Right ventricle myocardium superior (tissue), 1 donor: Measurements from ENCODE around the gene VAPB. TPM values are rescaled to one million over a fixed set of nuclear protein-coding genes. Genes with fewer than 3 reads are reported as not detected.
"Not testable (repeated sequence)": the region's sequence is repeated elsewhere in the genome, so short reads cannot be mapped to it uniquely, and the experiment has no call there.

Experiments
- ATAC-seq: fragments of 200-7000 bp; cut with Tn5 transposase; one replicate; pipeline ENCODE4 v1.9.1; 2020; ENCODE audit warnings: mild to moderate bottlenecking; ENCODE audit not compliant: poor library complexity
- DNase-seq: peaks from one replicate; pipeline ENCODE4 v3.0.0-alpha.2; 2020
- intact Hi-C: fragments of 100-400 bp; cut with DNase I; formaldehyde crosslinking; loops from one replicate; pipeline ENCODE4 v1.11.2; 2022
- total RNA-seq: library from RNA; stranded (reverse); fragmentation: NEBNext Ultra II Directional; extraction: Animal tissue kit (Norgen Biotek cat#: 25700); gene quantifications from one replicate; pipeline ENCODE4 v1.2.1, GENCODE V29; 2021
- donor health status: DM: no; HTN: yes; CAD: no; lungs with severe emphysema.

VAPB gene
- total RNA-seq, 1 donor from 2014 or later, result 66.7 TPM

DNA sequence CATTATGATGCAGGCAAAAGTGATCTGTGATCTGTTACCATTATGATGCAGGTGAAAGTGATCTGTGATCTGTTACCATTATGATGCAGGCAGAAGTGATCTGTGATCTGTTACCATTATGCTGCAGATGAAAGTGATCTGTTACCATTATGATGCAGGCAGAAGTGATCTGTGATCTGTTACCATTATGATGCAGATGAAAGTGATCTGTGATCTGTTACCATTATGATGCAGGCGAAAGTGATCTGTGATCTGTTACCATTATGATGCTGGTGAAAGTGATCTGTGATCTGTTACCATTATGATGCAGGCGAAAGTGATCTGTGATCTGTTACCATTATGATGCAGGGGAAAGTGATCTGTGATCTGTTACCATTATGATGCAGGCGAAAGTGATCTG lies 38.5 kb downstream of the VAPB start:
- ATAC-seq, intact Hi-C loops, DNase-seq: not testable (repeated sequence)

DNA sequence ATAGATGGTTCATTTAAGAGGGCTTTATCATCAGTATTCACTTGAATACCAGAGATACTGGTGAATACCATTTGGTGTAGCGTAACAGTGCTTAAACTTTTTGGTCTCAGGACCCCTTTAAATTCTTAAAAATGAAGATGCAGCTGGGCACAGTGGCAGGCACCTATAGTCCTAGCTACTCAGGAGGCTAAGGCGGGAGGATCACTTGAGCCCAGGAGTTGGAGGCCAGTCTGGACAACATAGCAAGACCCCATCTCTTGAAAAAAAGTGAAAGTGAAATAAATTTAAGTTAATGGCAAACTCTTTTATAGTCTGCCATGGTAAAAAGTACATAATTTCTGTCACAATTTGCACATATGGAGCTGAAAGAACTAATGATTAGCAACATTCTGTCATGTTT lies 39.3 kb downstream of the VAPB start:
- DNase-seq (no peak), ATAC-seq (no peak)
- intact Hi-C loops, result no loop called here

DNA sequence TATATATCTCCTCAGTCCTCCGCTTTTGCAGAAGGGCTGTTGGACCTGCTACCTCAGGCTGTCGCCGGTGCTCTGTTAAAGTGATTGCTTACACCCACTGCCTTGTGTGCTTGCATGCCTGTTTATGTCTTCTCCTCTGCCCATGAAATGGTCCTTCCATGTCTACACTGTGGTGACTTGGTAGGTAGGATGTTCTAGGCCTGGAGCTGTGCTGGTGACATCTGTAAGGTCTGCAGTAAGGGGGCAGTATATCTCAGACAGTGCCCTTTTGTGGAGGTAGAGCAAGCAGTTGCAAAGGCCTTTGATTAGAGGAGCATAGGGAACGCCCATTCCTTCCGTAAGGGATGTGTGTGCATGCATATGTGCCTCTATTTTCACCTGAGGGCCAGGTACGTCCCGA lies 40.3 kb downstream of the VAPB start:
- DNase-seq (no peak), ATAC-seq (no peak)
- intact Hi-C loops, result no loop called here

DNA sequence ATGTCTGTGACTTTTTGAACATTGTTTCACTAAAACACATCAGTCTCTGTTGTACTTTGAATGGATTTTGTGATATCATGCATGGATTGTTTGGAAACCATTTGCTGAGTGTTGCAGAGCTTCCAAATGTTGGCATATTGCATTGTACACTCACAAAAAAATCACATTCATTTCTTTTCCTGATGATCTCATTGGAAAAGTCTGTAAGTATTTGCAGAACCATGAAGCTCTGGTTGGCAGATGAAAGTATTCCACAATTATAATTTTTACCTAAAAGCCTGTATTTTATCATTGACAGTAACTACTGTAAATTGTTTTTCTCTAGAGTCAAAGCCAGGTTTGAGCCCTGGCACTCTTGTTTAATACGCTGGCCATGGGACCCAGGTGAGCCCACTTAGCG lies 42.1 kb downstream of the VAPB start:
- intact Hi-C loops, result no loop called here
- DNase-seq (no peak), ATAC-seq (no peak)

DNA sequence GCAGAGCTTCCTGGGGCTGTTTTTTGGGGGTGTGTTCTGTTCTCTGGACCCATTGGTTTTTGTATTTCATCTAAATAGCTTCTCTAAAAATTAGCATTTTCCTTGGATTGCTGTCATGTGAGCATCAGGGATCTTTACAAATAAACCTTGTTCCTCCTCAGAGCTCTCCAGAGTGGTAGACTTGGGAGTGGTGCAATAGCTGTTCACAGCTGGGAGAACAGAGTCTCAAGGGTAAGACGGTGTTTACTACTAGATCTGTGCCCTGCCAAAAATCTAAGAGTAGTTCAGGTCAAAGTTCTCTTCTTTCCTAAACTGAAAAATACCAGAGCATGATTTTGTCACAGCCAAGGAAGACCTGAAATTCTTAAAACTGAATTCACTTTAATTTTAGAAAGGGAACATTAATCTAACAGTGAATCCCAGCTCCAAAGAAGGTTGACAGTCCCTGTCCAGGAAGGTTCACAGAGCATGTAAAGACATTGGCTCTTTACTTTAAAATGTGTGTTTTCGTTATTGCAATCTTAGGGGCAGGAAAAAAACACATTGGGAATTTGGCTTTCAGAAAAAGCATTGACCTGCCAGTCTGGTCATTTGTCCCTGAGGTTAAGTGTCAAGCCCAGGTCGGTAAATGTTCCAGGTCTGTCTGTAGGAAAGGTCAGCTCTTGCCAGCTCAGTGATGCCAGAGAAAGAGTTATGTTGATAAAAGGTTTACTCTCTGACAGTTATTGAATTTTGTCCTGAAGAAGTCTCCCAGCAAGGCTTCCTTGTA lies 43.3 kb downstream of the VAPB start:
- DNase-seq, result no peak
- intact Hi-C loops, result no loop called here
- ATAC-seq, result peak; percentile 73

DNA sequence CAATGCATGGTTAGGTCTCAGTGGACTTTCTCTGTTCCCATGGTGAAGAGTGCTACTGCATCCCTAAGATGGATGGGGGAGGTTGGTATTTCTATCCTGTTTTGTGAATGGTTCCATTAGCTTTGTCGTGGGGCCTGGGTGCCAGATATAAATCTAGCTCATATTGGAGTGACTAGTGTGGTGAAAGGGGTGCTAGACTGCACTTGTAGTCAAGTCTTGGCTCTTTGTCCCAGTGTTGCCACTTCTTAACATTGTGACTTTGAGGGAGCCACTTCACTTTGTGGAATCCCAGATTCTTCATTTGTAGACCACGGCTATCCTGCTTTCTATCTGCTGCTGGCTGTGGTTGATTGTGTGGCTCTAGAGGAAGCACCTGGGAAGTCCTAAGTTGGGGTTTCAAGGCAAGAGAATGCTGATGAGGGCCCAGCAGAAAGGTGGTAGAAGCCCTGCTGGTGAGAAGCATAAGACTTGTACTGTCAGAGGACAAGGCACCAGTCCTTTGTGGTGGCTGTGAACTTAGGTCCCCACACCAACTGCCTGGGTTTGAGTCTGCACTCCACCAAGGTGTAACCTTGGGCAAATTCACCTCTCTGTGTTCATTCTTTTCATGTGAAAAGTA lies 44.1 kb downstream of the VAPB start:
- ATAC-seq (no peak), DNase-seq (no peak)
- intact Hi-C loops, result no loop called here

DNA sequence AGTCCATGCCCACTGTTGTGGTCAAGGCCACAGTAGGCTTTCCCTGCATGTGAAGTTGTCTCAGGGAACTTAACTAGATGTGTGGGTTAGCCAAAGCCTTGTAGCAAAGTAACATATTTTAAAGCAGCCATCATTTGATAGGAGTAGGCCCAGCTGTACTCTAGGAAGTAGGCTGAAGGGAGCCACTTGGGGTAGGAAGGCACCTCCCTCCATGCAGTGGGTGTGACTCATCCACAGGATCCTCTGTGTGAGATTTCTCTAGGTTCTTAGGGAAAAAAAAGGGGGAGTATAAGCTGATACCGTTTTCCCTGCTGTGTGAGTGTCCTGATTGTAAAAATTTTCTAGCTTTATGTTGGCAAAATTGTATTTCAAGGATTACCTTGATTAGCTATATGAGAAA lies 44.7 kb downstream of the VAPB start:
- ATAC-seq (peak; percentile 40), DNase-seq (no peak)
- intact Hi-C loops, result no loop called here

DNA sequence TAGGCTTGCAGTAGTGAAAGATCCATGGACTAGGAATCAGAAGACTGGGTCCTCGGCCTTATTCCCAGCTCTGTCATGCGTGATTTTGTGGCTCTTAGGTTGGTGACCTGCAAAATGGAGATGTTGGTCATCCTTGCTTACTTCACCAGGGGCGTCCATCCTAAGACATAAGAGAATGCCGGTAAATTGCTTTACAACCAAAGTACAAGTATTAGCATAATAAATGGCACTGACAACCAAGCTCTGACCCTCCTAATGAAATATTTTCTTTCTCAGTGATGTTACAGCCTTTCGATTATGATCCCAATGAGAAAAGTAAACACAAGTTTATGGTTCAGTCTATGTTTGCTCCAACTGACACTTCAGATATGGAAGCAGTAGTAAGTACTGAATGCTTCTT lies 45.3 kb downstream of the VAPB start:
- DNase-seq, result no peak
- intact Hi-C loops, result no loop called here
- ATAC-seq, result no peak

DNA sequence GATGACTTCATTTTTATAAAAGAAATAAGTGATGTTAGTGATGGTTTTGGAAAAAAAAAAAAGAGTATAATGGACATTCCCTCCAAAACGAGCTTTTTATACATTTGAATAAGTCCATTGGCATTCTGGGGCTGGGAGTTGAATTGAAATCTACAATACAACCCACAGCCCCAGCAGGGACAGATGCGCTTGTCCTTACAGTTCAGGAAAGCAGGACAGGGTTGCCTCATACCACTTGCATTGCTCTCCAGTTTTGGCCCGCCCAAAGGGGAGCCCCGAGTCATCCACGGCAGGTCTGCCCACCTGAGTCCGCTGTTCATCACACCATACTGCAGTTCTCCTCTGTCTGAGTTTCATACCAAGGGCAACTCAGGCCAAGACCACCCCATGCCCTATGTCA lies 46.2 kb downstream of the VAPB start:
- intact Hi-C loops, result no loop called here
- no peak for DNase-seq
- ATAC-seq, result no peak

DNA sequence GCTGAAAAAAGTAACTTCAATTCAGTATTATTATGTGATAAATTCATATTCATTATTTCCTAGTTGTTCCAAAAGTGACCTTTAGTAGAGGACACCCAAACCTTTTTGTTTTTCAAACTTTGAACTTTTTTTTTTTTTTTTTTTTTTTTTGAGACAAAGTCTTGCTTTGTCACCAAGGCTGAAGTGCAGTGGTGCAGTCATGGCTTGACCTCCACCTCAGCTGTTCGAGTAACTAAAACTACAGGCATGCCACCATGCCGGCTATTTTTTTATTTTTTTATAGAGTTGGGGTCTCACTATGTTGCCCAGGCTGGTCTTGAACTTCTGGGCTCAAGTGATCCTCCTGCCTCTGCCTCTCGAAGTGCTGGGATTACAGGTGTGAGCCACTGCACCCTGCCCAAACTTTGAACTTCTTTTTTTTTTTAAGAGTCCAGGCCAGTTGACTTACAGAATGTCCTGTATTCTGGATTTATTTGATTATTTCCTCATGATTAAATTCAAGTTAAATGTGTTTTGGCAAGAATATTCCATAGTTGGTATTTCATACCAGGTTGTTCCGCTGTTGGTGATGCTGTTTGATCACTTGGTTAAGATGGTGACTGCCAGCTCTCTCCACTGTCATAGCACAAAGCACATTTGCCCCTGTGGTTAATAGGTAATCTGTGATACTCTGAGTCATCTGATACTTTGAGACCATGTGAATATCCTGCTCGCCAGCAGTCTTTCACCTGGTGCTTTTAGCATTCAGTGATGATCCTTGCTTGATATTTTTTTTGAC lies 48.0 kb downstream of the VAPB start:
- intact Hi-C loops, result no loop called here
- DNase-seq (no peak), ATAC-seq (no peak)

DNA sequence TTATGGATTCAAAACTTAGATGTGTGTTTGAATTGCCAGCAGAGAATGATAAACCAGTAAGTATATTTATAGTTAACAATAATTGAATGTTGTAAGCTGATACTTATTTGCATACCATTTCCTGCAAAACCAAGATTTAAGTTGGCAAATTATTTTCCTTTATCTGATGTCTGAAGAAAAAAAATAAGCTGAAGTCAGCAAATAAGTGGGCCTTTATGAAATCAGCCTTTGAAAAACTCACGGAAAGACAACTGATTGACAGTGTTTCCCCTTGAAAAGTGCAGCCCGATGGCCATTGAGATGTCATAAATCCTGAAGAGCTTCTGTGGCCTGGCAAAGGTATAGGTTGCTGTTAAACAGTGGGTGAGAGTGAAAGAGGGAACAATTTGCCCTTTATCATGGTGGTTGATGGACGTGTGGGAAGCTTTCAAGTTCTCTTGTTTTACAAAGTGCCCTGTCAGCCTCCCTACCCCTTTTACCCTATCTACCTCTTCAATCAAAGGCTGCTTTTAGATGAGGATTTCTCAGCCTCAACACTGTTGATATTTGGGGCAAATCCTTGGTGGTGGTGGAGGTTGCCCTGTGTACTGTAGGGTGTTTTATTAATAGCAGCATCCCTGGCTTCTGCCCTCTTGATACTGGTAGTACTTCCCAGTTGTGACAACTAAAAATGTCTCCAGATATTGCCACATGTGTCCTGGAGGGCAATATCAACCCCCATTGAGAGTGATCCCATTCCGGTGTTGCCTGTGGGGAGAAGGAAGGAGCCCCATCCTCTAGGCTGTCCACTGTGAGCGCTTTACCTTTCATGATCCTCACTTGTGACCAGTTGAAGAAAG lies 50.2 kb downstream of the VAPB start:
- ATAC-seq (peak; percentile 61), DNase-seq (no peak)
- intact Hi-C loops, result no loop called here

DNA sequence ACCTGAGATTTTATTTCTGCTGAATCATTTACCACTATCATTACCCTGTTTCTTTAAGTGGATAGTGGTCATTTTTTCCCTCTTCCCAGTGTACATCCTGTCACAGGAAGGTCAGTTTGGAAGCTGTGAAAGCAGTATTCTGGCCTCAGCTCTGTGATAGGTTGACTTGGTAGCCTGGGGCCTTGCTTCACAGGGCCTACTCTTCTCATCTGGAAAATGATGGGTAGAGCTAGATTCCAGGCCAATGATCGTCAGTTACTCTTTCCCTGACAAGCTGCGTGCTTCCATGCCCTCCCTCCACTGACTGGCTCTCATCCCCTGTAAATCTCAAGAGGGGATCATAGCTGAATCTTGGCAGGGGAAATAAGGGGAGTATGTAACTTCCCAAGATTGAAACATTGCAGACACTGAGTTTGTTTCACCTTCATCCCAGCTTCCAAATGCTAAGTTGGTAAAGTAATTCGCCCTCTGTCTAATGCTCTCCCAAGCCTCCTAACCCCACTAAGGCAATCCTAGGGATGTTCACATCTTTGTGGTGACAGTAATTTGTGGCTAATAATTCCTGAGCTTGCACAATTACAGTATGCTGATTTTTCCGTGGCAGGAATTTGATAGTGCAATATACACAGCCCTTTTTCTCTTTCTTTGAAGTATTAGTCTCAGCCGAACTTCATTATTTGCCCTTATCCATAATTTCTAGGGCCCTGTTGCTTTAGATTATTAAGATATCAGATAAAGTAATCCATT lies 51.2 kb downstream of the VAPB start:
- DNase-seq, result no peak
- peak; percentile 36 for ATAC-seq
- intact Hi-C loops, result loop anchor here (5.0 kb wide), 1 partner anchor 118 kb away; no protein-coding TSS in a partner anchor

DNA sequence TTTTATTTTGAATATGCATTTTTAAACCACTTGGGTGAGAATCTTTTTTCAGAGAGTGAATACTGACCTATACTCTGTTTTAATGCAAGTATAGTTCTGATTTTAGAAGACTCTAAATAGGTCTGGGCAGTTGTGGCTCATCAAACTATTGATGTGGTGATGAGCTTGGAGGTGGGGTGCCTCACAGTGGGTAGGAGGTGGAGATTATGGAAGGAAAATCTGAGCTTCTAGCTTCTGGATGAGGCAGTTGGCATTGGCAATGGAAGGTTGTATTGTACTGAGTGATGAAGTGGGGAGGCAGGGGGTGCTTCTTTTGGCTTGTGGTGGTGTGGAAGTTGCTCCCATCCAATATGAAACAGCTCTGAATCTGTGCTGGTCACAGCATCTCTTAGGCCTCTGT lies 52.7 kb downstream of the VAPB start:
- intact Hi-C loops, result loop anchor here (5.0 kb wide), 1 partner anchor 119 kb away; no protein-coding TSS in a partner anchor
- ATAC-seq (no peak), DNase-seq (no peak)

DNA sequence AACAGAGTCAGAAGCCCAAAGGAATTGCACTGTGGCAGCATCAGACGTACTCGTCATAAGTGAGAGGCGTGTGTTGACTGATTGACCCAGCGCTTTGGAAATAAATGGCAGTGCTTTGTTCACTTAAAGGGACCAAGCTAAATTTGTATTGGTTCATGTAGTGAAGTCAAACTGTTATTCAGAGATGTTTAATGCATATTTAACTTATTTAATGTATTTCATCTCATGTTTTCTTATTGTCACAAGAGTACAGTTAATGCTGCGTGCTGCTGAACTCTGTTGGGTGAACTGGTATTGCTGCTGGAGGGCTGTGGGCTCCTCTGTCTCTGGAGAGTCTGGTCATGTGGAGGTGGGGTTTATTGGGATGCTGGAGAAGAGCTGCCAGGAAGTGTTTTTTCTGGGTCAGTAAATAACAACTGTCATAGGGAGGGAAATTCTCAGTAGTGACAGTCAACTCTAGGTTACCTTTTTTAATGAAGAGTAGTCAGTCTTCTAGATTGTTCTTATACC lies 55.8 kb downstream of the VAPB start:
- DNase-seq, result no peak
- intact Hi-C loops, result loop anchor here (5.0 kb wide), 1 partner anchor 122 kb away; no protein-coding TSS in a partner anchor
- ATAC-seq, result no peak

DNA sequence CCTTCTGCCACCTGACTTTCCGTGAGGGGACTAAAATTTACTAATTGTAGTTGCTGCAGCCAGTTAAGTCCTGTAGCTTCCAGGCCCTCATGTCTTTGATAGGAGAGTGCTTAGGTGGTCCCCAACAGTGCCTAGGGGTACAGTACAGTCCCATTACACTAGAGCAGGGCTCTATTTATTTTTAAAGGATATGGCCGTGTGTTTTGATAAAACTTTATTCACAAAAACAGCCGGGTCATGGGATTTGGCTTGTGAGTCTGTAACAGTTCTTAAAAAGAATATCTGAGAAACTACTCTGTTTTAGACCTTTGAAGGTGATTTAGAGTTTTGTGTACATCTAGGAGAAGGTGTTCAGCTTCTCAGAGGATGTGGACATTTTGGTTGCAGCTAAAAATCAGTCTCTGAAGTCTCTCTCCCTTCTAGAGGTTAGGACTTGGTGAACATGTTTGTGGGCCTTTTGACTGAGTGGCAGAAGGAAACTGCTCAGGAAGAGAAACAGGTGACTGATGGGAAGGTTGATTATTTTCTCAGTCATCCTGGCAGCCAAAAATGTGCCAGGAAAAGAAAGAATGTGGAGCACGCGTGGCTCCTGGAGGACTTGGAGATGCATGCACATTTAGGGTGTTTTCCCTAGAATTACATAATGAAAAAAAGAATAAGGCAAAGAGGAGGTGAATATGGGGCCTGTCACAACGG lies 57.4 kb downstream of the VAPB start:
- ATAC-seq, result no peak
- no peak for DNase-seq
- intact Hi-C loops, result no loop called here

DNA sequence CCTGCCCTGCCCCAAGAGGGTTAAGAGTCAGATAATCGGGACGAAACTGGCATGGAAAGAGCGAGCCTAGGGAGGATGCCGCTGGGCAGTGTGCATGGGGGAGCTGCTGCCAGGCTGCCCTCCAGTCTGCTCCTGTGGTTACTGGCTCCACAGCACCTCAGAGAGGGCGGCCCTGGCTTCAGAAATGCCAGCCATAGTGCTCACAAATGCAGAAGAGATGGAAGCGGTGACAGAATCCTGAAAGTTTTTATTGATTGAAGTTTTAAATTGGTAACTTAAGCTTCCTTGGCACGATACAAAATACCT lies 57.9 kb downstream of the VAPB start:
- ATAC-seq, result no peak
- no peak for DNase-seq
- intact Hi-C loops, result no loop called here

DNA sequence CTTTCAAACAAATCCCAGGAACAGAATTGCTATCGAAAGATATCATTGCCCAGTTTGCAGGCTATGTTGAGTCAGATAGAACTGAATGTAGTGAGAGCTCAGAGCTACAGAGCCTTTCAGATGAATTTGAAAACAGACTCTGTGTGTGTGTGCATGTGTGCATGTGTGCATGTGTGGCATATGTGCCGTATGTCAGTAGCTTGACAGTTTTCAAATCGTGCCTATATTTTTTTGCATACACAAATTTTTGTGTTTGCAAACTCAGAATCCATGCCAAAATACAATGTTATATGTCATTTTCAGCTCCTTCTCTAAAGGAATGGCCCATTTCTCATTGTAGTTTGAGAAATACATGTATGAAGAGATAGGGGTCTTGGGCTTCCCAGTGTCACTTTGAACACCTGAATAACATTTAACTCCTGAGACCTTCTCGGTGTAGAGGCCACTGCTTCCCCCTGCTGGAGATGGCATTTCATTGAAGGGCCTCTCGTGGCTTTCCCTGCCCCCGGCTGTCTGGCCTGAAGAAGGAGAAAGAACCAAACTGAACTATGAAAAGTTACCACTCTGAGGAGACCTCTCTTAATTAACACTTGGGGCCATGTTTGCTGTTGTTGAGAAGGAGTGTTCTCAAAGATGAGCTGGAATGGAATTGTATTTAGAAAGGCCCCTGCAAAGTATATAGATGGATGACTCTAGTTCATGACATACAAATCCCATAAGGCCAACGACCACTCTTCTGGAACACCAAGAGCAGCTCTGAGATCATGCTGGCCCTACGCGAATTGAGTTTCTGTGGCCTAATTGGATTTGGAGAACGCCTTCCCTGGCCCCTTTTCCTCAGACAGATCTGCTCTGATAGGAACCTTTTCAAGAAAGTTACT lies 58.7 kb downstream of the VAPB start:
- peak; percentile 72 for ATAC-seq
- no peak for DNase-seq
- intact Hi-C loops, result loop anchor here (2.0 kb wide), 1 partner anchor 211 kb away; no protein-coding TSS in a partner anchor
